HG02759 (cell line): ENCODE results near the gene WNT2.

Source experiments
- ATAC-seq: cut with Tn5 transposase; IDR thresholded peaks from one replicate; pipeline ENCODE4 v1.9.1; 2021; ENCODE audit warnings: mild to moderate bottlenecking, moderate library complexity; ENCODE audit not compliant: unreplicated experiment

WNT2 gene

GRCh38 chr7:117322741-117323304 is at the start of gene WNT2:
WNT2 (minus strand) TSS chr7:117323058; CDS start chr7:117322989, 69 bp downstream.
- no peak for ATAC-seq

- ATAC-seq, result no peak
These were observed 49.2 kb upstream of the WNT2 start for GRCh38 chr7:117372073-117372472.

- no peak for ATAC-seq
These were observed 41.7 kb upstream of the WNT2 start for GRCh38 chr7:117364339-117365080.

GRCh38 chr7:117362294-117362888 is 39.5 kb upstream of the WNT2 start:
- ATAC-seq, result no peak

- no peak for ATAC-seq
These were observed 27.2 kb upstream of the WNT2 start for GRCh38 chr7:117350027-117350426.

- no peak for ATAC-seq
These were observed 26.7 kb upstream of the WNT2 start for GRCh38 chr7:117349570-117349969.

- peak; percentile 90 for ATAC-seq
These were observed 25.3 kb upstream of the WNT2 start for GRCh38 chr7:117347962-117348672.

- ATAC-seq, result peak; percentile 6
These were observed 24.6 kb upstream of the WNT2 start for GRCh38 chr7:117347480-117347879.

GRCh38 chr7:117346161-117346560 is 23.3 kb upstream of the WNT2 start:
- no peak for ATAC-seq

GRCh38 chr7:117338020-117338419 is 15.2 kb upstream of the WNT2 start:
- ATAC-seq, result no peak

- ATAC-seq, result no peak
These were observed 10.3 kb upstream of the WNT2 start for GRCh38 chr7:117333168-117333567.

GRCh38 chr7:117332031-117332430 is 9.2 kb upstream of the WNT2 start:
- no peak for ATAC-seq

- ATAC-seq, result no peak
These were observed 3.0 kb upstream of the WNT2 start for GRCh38 chr7:117325836-117326235.

- no peak for ATAC-seq
These were observed 2.1 kb upstream of the WNT2 start for GRCh38 chr7:117324960-117325359.

GRCh38 chr7:117323851-117324711 is 1.2 kb upstream of the WNT2 start:
- ATAC-seq, result no peak

- ATAC-seq, result no peak
These were observed 520 bp upstream of the WNT2 start for GRCh38 chr7:117323305-117323850.

- ATAC-seq, result no peak
These were observed 2.3 kb downstream of the WNT2 start for GRCh38 chr7:117320523-117320922.

- ATAC-seq, result no peak
These were observed 3.7 kb downstream of the WNT2 start for GRCh38 chr7:117319181-117319580.

GRCh38 chr7:117313582-117313981 is 9.3 kb downstream of the WNT2 start:
- ATAC-seq, result no peak
